MM.1S (cell line): ENCODE data around the gene IQSEC1.

Experiments
- DNase-seq: peaks from one replicate; pipeline ENCODE4 v3.0.0-alpha.2; 2015
- H2AFZ ChIP-seq: fragments of 300-600 bp; sonication (generic); 2 replicates; pipeline ENCODE4 v1.6.0; 2016; ENCODE audit warnings: antibody characterized with exemption, low read length
- H3F3A ChIP-seq: fragments of 300-600 bp; sonication (generic); 2 replicates; pipeline ENCODE4 v1.6.1; 2016; ENCODE audit warnings: mild to moderate bottlenecking, antibody characterized with exemption, low read length, moderate library complexity, mixed read lengths; ENCODE audit not compliant: insufficient read depth
- H3K27ac ChIP-seq: fragments of 300-600 bp; sonication (generic); 2 replicates; pipeline ENCODE4 v1.5.1; 2016; ENCODE audit warnings: mild to moderate bottlenecking, low read length
- H3K27me3 ChIP-seq: fragments of 300-600 bp; sonication (generic); replicated peaks from 2 replicates; pipeline ENCODE4 v1.6.0; 2016; ENCODE audit warnings: low read length; ENCODE audit not compliant: insufficient read depth
- H3K36me3 ChIP-seq: fragments of 300-600 bp; sonication (generic); replicated peaks from 2 replicates; pipeline ENCODE4 v1.6.1; 2016; ENCODE audit warnings: mild to moderate bottlenecking, low read length, mixed read lengths; ENCODE audit not compliant: insufficient read depth
- H3K4me1 ChIP-seq: fragments of 300-600 bp; sonication (generic); 2 replicates; pipeline ENCODE4 v1.6.1; 2016; ENCODE audit warnings: low read length, mixed read lengths
- H3K4me2 ChIP-seq: fragments of 300-600 bp; sonication (generic); 2 replicates; pipeline ENCODE4 v1.6.0; 2016; ENCODE audit warnings: low read depth, low read length
- H3K4me3 ChIP-seq: fragments of 300-600 bp; sonication (generic); 2 replicates; pipeline ENCODE4 v1.5.1; 2016; ENCODE audit warnings: low read length, mixed read lengths
- H3K79me2 ChIP-seq: fragments of 300-600 bp; sonication (generic); 2 replicates; pipeline ENCODE4 v1.6.1; 2016; ENCODE audit warnings: mixed run types, low read length, mixed read lengths
- H3K9ac ChIP-seq: fragments of 300-600 bp; sonication (generic); 2 replicates; pipeline ENCODE4 v1.6.1; 2016; ENCODE audit warnings: low read length, mixed read lengths
- H3K9me2 ChIP-seq: fragments of 300-600 bp; sonication (generic); replicated peaks from 2 replicates; pipeline ENCODE4 v1.6.1; 2016; ENCODE audit warnings: mild to moderate bottlenecking, low read length, mixed read lengths; ENCODE audit not compliant: insufficient read depth
- H3K9me3 ChIP-seq: fragments of 300-600 bp; sonication (generic); replicated peaks from 2 replicates; pipeline ENCODE4 v1.6.1; 2016; ENCODE audit warnings: mild to moderate bottlenecking, low read length, mixed read lengths; ENCODE audit not compliant: insufficient read depth
- H4K20me1 ChIP-seq: fragments of 300-600 bp; sonication (generic); 2 replicates; pipeline ENCODE4 v1.6.1; 2016; ENCODE audit warnings: mild to moderate bottlenecking, low read length, moderate library complexity, mixed read lengths; ENCODE audit not compliant: insufficient read depth
- EZH2 ChIP-seq: fragments of 300-600 bp; sonication (generic); optimal IDR thresholded peaks from 2 replicates; pipeline ENCODE3; 2017; ENCODE audit warnings: low read depth, mild to moderate bottlenecking, antibody characterized with exemption, low read length, mixed read lengths
- EZH2phosphoT487 ChIP-seq: fragments of 300-600 bp; sonication (generic); IDR thresholded peaks from 2 replicates; pipeline ENCODE4 v1.6.1; 2018; ENCODE audit warnings: antibody characterized with exemption, low read length
- TF ChIP-seq, protein P1 (sequence below): fragments of 300-600 bp; sonication (generic); IDR thresholded peaks from 2 replicates; pipeline ENCODE4 v1.5.1; 2016; ENCODE audit warnings: antibody characterized with exemption, low read length, mixed read lengths

Gene IQSEC1

DNA sequence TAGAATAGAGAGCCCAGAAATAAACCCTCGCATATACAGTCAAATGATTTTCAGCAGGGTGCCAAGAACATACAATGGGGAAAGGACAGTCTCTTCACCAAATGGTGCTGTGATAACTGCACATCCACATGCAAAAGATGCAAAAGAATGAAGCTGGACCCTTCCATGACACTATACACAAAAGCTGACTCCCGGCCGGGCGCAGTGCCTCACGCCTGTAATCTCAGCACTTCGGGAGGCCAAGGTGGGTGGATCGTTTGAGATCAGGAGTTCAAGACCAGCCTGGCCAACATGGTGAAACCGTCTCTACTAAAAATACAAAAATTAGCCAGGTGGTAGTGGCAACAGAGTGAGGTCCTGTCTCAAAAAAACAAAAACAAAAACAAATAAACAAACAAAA, 43.2 kb upstream of the IQSEC1 start:
- H3K9me2 ChIP-seq, result no peaks in the 10 kb centered on the region
- H3K27me3 ChIP-seq, result no peaks in the 10 kb centered on the region
- no peaks in the 10 kb centered on the region for H3K36me3 ChIP-seq
- no peak overlapping the region for H3K9ac ChIP-seq
- no peaks in the 10 kb centered on the region for H3K79me2 ChIP-seq
- no peaks in the 10 kb centered on the region for H4K20me1 ChIP-seq
- TF ChIP-seq EZH2 (no peak), EZH2phosphoT487 (no peak)
- TF ChIP-seq, protein P1, sequence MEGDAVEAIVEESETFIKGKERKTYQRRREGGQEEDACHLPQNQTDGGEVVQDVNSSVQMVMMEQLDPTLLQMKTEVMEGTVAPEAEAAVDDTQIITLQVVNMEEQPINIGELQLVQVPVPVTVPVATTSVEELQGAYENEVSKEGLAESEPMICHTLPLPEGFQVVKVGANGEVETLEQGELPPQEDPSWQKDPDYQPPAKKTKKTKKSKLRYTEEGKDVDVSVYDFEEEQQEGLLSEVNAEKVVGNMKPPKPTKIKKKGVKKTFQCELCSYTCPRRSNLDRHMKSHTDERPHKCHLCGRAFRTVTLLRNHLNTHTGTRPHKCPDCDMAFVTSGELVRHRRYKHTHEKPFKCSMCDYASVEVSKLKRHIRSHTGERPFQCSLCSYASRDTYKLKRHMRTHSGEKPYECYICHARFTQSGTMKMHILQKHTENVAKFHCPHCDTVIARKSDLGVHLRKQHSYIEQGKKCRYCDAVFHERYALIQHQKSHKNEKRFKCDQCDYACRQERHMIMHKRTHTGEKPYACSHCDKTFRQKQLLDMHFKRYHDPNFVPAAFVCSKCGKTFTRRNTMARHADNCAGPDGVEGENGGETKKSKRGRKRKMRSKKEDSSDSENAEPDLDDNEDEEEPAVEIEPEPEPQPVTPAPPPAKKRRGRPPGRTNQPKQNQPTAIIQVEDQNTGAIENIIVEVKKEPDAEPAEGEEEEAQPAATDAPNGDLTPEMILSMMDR, result no peak
- H3K4me2 ChIP-seq, result no peak overlapping the region
- H3K9me3 ChIP-seq, result no peaks in the 10 kb centered on the region
- H2AFZ ChIP-seq, result no peak overlapping the region
- H3F3A ChIP-seq, result no peaks in the 10 kb centered on the region
- no peak overlapping the region for H3K27ac ChIP-seq
- DNase-seq, result no peak
- H3K4me1 ChIP-seq, result peaks cover 6% of the 10 kb centered on the region
- no peak overlapping the region for H3K4me3 ChIP-seq

DNA sequence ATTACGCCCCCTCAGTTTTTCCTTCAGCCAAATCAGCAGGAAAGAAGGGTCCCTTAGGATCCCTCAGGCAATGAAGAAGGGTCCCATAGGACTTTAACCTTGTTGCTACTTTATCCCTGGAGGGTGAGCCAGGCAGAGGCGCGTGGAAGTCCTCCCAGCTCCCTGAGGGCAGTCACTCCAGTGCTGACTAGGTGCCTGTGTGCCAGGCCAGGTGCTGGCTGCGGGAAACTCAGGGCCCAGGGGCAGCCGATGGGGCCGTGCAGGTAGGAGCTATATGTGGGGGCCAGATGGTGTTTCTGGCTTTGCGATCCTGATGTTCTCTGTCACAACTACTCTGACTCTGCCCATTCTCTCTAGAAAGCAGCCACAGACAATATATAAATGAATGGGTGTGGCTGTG, 42.8 kb upstream of the IQSEC1 start:
- peaks cover 4% of the 10 kb centered on the region for H3F3A ChIP-seq
- TF ChIP-seq, protein P1, result no peak
- H3K4me1 ChIP-seq, result peaks cover 10% of the 10 kb centered on the region
- H3K9me2 ChIP-seq, result no peaks in the 10 kb centered on the region
- no peaks in the 10 kb centered on the region for H3K27me3 ChIP-seq
- no peak for DNase-seq
- no peaks in the 10 kb centered on the region for H3K36me3 ChIP-seq
- no peak overlapping the region for H2AFZ ChIP-seq
- no peak overlapping the region for H3K27ac ChIP-seq
- no peaks in the 10 kb centered on the region for H4K20me1 ChIP-seq
- no peak overlapping the region for H3K4me3 ChIP-seq
- H3K79me2 ChIP-seq, result no peaks in the 10 kb centered on the region
- H3K9ac ChIP-seq, result no peak overlapping the region
- no peaks in the 10 kb centered on the region for H3K9me3 ChIP-seq
- H3K4me2 ChIP-seq, result no peak overlapping the region

DNA sequence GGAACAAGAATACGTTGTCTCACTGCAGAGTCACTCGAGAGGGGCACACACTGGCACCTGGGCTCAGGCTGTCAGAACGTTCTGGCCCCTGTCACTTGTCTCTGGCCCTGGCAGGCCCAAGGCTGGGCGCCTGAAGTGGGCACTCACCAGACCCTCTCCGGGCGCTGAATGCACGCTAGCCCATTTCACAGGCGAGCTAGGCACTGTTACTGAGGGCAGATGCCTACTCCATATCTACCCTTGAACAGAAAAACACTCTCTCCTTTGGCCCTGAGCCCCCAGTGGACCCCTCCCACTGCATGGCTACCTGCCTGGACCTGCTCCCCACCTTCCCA, 42.3 kb upstream of the IQSEC1 start:
- TF ChIP-seq EZH2 (no peak), EZH2phosphoT487 (no peak)
- TF ChIP-seq, protein P1, result no peak
- H3K4me3 ChIP-seq, result no peak overlapping the region
- H3K4me1 ChIP-seq, result peaks cover 13% of the 10 kb centered on the region
- no peaks in the 10 kb centered on the region for H4K20me1 ChIP-seq
- H3K9ac ChIP-seq, result no peak overlapping the region
- no peak overlapping the region for H2AFZ ChIP-seq
- DNase-seq, result no peak
- no peak overlapping the region for H3K27ac ChIP-seq
- H3K4me2 ChIP-seq, result no peak overlapping the region
- no peaks in the 10 kb centered on the region for H3K79me2 ChIP-seq
- H3K36me3 ChIP-seq, result no peaks in the 10 kb centered on the region
- H3F3A ChIP-seq, result peaks cover 8% of the 10 kb centered on the region
- H3K9me3 ChIP-seq, result no peaks in the 10 kb centered on the region
- no peaks in the 10 kb centered on the region for H3K9me2 ChIP-seq
- H3K27me3 ChIP-seq, result no peaks in the 10 kb centered on the region
